H54 (cell line): Measurements from ENCODE around the gene RAB35.

Experiments
- DNase-seq: peaks from one replicate; pipeline ENCODE4 v3.0.0; 2011; ENCODE audit warnings: low spot score, mixed read lengths; ENCODE audit not compliant: insufficient read length
- FAIRE-seq: peaks from 3 replicates; lab custom pipeline; 2011; peaks lifted over from hg19 to GRCh38; lab: Jason Lieb, UNC
- POLR2A ChIP-seq: IDR thresholded peaks from 2 replicates; pipeline ENCODE4 v1.6.1; 2011; ENCODE audit warnings: low read depth, mild to moderate bottlenecking, low read length

RAB35 gene

GRCh38 chr12:120116441-120116791, at the start of gene RAB35:
Gene RAB35, minus strand, starts transcription at chr12:120116753. Its CDS starts 103 bp downstream, at chr12:120116650.
- FAIRE-seq (no peak), DNase-seq (no peak)
- no peak for TF ChIP-seq POLR2A

DNA sequence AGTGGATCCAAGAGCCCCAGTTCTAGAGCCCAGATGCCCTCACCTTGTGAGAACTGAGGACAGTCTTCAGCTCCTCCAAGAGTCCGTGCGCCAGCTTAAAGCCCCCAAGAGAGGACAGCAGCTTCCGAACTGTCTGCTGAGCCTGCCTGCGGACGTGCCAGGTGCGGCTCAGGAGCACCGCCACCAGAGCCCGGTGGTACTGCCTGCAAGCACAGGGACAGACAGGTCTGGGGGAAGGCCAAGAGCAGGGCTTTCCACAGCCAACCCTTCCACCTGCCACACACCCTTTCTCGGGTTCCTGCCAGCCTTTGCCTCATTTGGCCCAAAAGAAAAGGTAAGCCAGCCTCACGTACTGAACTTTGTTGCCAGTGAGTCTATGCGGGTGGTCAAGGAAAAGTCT, 47.7 kb upstream of the RAB35 start:
- no peak for TF ChIP-seq POLR2A
- DNase-seq = no peak
- no peak for FAIRE-seq

DNA sequence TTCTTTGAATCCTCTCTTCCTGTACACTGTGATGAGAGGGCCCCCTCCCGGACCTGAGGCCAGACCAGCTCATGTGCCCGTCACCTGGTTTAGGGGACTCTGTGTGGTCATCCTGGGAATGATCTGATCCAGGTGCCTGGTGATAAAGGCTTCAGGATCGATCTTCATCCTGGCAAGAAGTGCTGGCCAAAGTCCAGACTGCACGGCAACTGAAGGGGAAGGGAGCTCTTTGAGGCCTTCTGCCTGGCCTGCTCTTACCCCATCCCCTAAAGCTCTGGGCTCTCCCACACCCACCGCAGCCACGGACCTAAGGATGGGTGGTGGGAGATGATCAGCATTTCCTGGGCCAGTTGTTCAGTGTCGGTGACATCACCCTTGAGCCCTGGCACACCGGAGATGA, 46.2 kb upstream of the RAB35 start:
- TF ChIP-seq POLR2A = no peak
- DNase-seq = no peak
- FAIRE-seq = no peak

GRCh38 chr12:120161852-120162251, 45.3 kb upstream of the RAB35 start:
- no peak for TF ChIP-seq POLR2A
- DNase-seq (no peak), FAIRE-seq (no peak)

DNA sequence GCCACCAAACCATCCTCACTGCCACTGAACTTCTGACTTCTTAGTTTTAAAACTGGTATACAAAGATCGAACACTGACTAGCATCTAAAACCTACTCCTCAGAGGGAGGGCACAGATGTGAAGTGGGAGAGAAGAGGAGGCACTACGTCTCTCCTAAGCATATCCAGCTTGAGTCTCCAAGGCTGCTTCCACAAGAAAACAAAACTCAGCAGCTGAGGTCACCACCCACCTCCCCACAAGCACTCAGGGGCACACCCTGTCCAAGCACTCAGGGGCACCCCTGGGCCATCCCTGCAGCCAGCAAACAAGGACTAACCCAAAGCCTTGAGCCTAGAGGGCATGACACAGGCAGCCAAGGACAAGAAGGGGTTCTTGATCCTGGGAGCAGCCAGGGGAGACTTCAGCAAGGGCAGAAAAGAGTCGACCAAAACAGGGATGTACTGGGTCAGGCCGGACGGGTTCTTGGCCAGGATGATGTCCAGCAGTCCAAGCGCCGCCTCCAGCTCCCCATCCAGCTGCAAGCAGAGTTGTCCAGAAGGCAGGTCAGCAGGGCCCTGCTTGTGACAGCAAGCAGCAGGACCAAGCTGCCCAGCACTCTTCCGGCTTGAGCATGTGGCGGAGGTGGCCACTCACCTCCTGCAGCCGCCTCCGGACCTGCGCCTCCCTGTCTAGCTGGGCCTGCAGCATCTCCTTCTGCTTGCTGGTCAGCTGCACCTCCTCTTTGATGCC, 43.1 kb upstream of the RAB35 start:
- no peak for TF ChIP-seq POLR2A
- DNase-seq (no peak), FAIRE-seq (no peak)

DNA sequence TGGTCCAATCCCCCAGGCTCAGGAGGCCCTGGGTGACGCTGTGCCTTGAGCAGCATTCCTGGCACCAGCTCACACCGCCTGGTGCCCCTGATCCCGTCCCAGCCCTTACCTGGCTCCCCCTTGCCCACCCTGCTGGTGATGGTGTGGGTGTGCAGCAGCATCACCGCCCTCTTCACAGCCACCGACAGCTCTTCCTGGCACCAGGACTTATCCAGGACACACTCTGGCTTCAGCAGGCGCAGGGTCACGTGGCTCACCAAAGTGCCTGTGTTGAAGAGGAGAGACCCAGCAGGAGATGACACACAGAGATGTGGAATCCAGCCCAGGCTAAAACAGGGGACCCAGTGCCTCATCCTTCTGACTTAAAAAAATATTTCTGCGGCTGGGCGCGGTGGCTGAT, 41.8 kb upstream of the RAB35 start:
- FAIRE-seq (no peak), DNase-seq (no peak)
- no peak for TF ChIP-seq POLR2A

GRCh38 chr12:120157678-120158077, 41.1 kb upstream of the RAB35 start:
- TF ChIP-seq POLR2A = no peak
- DNase-seq (no peak), FAIRE-seq (no peak)

GRCh38 chr12:120156315-120157259, 40.0 kb upstream of the RAB35 start:
- FAIRE-seq = no peak
- DNase-seq = no peak
- no peak for TF ChIP-seq POLR2A

GRCh38 chr12:120155072-120155471, 38.5 kb upstream of the RAB35 start:
- FAIRE-seq = no peak
- no peak for DNase-seq
- TF ChIP-seq POLR2A = no peak

DNA sequence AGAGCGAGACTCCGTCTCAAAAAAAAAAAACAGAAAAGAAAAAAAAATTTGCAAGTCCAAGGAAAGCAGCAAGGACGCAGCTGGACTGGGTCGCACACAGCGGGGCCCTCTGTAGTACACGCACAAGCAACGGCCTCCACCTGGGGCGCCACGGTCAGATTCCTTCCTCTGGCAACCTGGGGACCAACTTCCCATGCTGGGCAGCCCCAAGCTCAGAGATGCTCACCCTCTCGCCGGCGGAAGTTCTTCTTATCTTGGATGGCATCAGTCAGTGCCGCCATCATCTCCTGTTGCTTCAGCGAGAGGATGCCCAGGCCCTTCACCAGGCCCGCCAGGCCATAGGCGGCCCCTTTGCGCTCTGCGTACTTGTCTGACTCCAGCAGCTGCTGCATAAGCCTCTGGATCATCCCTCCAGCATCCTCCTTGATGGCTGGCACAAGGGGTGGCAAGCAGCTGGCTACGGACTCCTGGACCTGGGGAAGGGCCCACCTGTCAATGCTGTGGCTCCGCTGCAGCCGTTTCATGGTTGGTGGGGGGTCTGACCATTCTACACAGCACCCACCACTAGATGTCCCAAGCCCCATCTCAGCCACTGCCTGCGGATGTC, 34.5 kb upstream of the RAB35 start:
- no peak for DNase-seq
- FAIRE-seq = no peak
- no peak for TF ChIP-seq POLR2A

DNA sequence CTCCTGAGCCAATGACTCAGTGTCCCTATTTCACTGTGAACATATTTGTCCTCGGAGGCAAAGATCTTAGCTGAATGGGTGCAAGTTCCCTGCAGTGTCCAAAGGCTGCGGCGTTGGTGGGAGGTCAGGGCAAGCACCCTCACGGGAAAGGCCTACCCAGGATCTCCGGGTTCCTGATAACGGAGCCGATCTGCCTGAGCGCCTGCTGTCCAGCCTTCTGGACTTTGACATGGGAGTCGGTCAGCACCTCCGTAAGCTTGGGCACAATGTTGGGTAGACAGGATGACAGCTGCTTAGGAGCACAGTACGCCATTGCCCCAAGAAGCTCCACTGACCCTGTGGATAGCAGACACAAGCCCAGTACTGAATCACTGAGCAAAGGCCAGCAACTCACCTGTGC, 31.5 kb upstream of the RAB35 start:
- no peak for DNase-seq
- TF ChIP-seq POLR2A = no peak
- FAIRE-seq = no peak

GRCh38 chr12:120145164-120145563, 28.6 kb upstream of the RAB35 start:
- no peak for FAIRE-seq
- no peak for DNase-seq
- no peak for TF ChIP-seq POLR2A

DNA sequence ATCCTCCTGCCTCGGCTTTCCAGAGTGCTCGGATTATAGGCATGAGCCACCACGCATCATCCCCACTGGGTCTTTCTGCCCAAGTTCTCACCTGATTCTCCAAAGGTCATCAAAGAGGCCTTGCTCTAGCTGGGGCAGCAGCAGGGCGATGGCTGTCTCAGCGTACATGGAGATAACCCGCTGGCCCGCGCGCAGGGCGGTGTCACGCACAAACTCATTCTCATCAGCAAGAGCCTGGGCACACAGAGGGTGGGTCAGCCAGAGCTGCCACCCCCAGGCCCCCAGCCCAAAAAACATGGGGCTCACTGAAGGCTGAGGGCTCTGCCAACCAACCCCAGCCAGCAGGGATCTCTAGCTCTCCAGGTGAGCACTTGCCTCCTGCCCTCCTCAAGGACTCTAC, 27.7 kb upstream of the RAB35 start:
- DNase-seq (no peak), FAIRE-seq (no peak)
- TF ChIP-seq POLR2A = no peak

GRCh38 chr12:120142231-120142877, 25.8 kb upstream of the RAB35 start:
- no peak for TF ChIP-seq POLR2A
- FAIRE-seq (no peak), DNase-seq (no peak)
